HepG2 (cell line): ENCODE measurements around the gene DYNLT2B. TPM values are rescaled to one million over a fixed set of nuclear protein-coding genes. Genes with fewer than 3 reads are reported as not detected.

Experiments
- ATAC-seq: fragments of 200-7000 bp; cut with Tn5 transposase; 3 replicates; pipeline ENCODE4 v1.9.1; 2020; ENCODE audit warnings: mild to moderate bottlenecking, moderate library complexity
- BruUV-seq: library from RNA; stranded (reverse); fragments of 400-500 nt; replicated peaks from 2 replicates; lab custom pipeline; 2021; lab: Mats Ljungman, UMichigan
- CTCF ChIA-PET: fragments of 300-600 bp; formaldehyde crosslinking; extraction: SDS; loops from one replicate; lab custom pipeline; 2021; ENCODE audit warnings: low total read pairs, inconsistent platforms, low intra/inter-chr PET ratio; lab: Yijun Ruan, JAX
- POLR2A ChIA-PET: fragments of 350-600 bp; sonication (Branson Sonifier 250); formaldehyde crosslinking; loops from one replicate; lab custom pipeline; 2020; ENCODE audit warnings: antibody characterized with exemption, inconsistent platforms; lab: Yijun Ruan, JAX
- DNase-seq: peaks from one replicate; pipeline ENCODE4 v3.0.0-alpha.2; 2015; ENCODE audit warnings: low spot score
- FAIRE-seq: peaks from 3 replicates; lab custom pipeline; 2011; peaks lifted over from hg19 to GRCh38; lab: Jason Lieb, UNC
- H2AFZ ChIP-seq: one replicate; pipeline ENCODE4 v1.6.1; 2011; ENCODE audit warnings: low read length, inconsistent platforms
- H3K27ac ChIP-seq: fragments of 300-600 bp; 3 replicates; pipeline ENCODE4 v1.8.0; 2011; ENCODE audit warnings: mixed run types, mild to moderate bottlenecking, mixed read lengths, low read length, inconsistent platforms; ENCODE audit not compliant: insufficient read depth; ENCODE audit errors: extremely low read length
- H3K27me3 ChIP-seq, 2 experiments: fragments of 200-600 bp in 1 of 2; 2 replicates in 1 of 2; 3 replicates in 1 of 2; pipeline versions ENCODE4 v1.6.0 to v1.8.0; 2011; ENCODE audit warnings: low read length in 2 of 2, mild to moderate bottlenecking in 2 of 2, moderate library complexity in 2 of 2, inconsistent platforms in 1 of 2; ENCODE audit not compliant: insufficient read depth in 2 of 2, control insufficient read depth in 1 of 2
- H3K36me3 ChIP-seq, 2 experiments: fragments of 200-600 bp in 1 of 2; replicated peaks in 1 of 2; 2 replicates in 1 of 2; 3 replicates in 1 of 2; pipeline versions ENCODE4 v1.5.1 to v1.8.0; 2011; ENCODE audit warnings: low read length in 2 of 2, inconsistent platforms in 1 of 2; ENCODE audit not compliant: insufficient read depth in 2 of 2, control insufficient read depth in 1 of 2
- H3K4me1 ChIP-seq: 2 replicates; pipeline ENCODE4 v1.5.1; 2012; ENCODE audit warnings: low read length, inconsistent platforms; ENCODE audit not compliant: insufficient read depth
- H3K4me2 ChIP-seq: 2 replicates; pipeline ENCODE4 v1.6.0; 2011; ENCODE audit warnings: low read depth, low read length, inconsistent platforms
- H3K4me3 ChIP-seq, 3 experiments: fragments of 200-600 bp in 1 of 3; sonication (generic), shearing (Covaris generic) in 1 of 3; replicated peaks in 1 of 3; 2 replicates each; pipeline ENCODE4 v1.5.1; 2011 to 2016; ENCODE audit warnings: low read length in 3 of 3, inconsistent platforms in 2 of 3, low read depth in 2 of 3, mild to moderate bottlenecking in 2 of 3, control low read depth in 1 of 3, mixed read lengths in 1 of 3; ENCODE audit not compliant: insufficient read depth in 1 of 3
- H3K79me2 ChIP-seq: one replicate; pipeline ENCODE4 v1.6.1; 2011; ENCODE audit warnings: low read length, inconsistent platforms; ENCODE audit not compliant: insufficient read depth
- H3K9ac ChIP-seq: 2 replicates; pipeline ENCODE4 v1.6.0; 2011; ENCODE audit warnings: mild to moderate bottlenecking, low read depth, low read length, inconsistent platforms; ENCODE audit not compliant: insufficient read depth
- H3K9me3 ChIP-seq: 2 replicates; pipeline ENCODE4 v1.5.1; 2012; ENCODE audit warnings: mild to moderate bottlenecking, low read length
- H4K20me1 ChIP-seq: 2 replicates; pipeline ENCODE4 v1.6.0; 2011; ENCODE audit warnings: inconsistent platforms, mild to moderate bottlenecking, low read length, moderate library complexity; ENCODE audit not compliant: insufficient read depth
- GABPA ChIP-seq, 2 experiments: IDR thresholded peaks; 2 replicates each; pipeline ENCODE4 v1.6.1; 2011 to 2016; ENCODE audit warnings: low read depth in 2 of 2, low read length in 1 of 2, missing biosample characterization in 1 of 2, missing genetic modification characterization in 1 of 2
- POLR2AphosphoS2 ChIP-seq: IDR thresholded peaks from 2 replicates; pipeline ENCODE4 v1.6.1; 2011; ENCODE audit warnings: low read depth, low read length, improper control_type of control experiment
- RAD21 ChIP-seq: fragments of 450-650 bp; formaldehyde crosslinking; IDR thresholded peaks from 2 replicates; pipeline ENCODE4 v1.5.0; 2020; ENCODE audit warnings: mild to moderate bottlenecking
- SMC3 ChIP-seq: IDR thresholded peaks from 2 replicates; pipeline ENCODE4 v1.6.1; 2011; ENCODE audit warnings: low read length, improper control_type of control experiment
- STAG1 ChIP-seq: sonication (generic); formaldehyde crosslinking; IDR thresholded peaks from 2 replicates; pipeline ENCODE4 v1.4.0; 2020; ENCODE audit warnings: missing genetic modification reagents
- ZBTB38 ChIP-seq: sonication (generic); formaldehyde crosslinking; IDR thresholded peaks from 2 replicates; pipeline ENCODE4 v1.5.1; 2020; ENCODE audit warnings: mild to moderate bottlenecking, missing genetic modification reagents
- ZNF350 ChIP-seq: sonication (generic); formaldehyde crosslinking; IDR thresholded peaks from 2 replicates; pipeline ENCODE4 v1.4.0; 2020; ENCODE audit warnings: mild to moderate bottlenecking, low read depth, missing genetic modification reagents, borderline replicate concordance
- WGBS: methylation state at CpG from one replicate; pipeline ENCODE4 v1.1.6; 2017; ENCODE audit warnings: low lambda C conversion rate; 5-methylcytosine and 5-hydroxymethylcytosine counted together
- in situ Hi-C: cut with HindIII; loops from 2 replicates; pipeline ENCODE4 v1.10.0; 2017; ENCODE audit warnings: low pct_unique_long_range_greater_than_20kb; ENCODE audit not compliant: extremely low pct_ligation_motif_present
- intact Hi-C: fragments of 100-400 bp; cut with micrococcal nuclease; formaldehyde crosslinking; loops from one replicate; pipeline ENCODE4 v1.10.0; 2022; ENCODE audit not compliant: unreplicated experiment
- polyA plus RNA-seq, 8 experiments: library from polyadenylated mRNA; depleted of rRNA in 3 of 8; stranded (reverse) in 7 of 8; unstranded in 1 of 8; fragments of >200 nt; fragmentation: Illumina TruSeq in 4 of 8; extraction: Trizol in 4 of 8; gene quantifications; 2 replicates each; pipeline versions ENCODE4 v1.2.1 to v1.2.3, GENCODE V29; 2011 to 2016; ENCODE audit warnings: low read depth in 4 of 8, missing spikeins in 1 of 8, mixed read lengths in 1 of 8; ENCODE audit not compliant: insufficient read depth in 1 of 8
- total RNA-seq, 5 experiments: library from RNA; depleted of rRNA; stranded (reverse); fragments of >200 nt; fragmentation: Illumina TruSeq; extraction: Trizol; gene quantifications; 2 replicates each; pipeline ENCODE4 v1.2.3, GENCODE V29; 2016; ENCODE audit warnings: low read depth in 1 of 5
- TF ChIP-seq, protein P1 (sequence below): sonication (generic); formaldehyde crosslinking; IDR thresholded peaks from 2 replicates; pipeline ENCODE4 v1.5.0; 2020; ENCODE audit warnings: mild to moderate bottlenecking, missing genetic modification reagents
- TF ChIP-seq, protein P2 (sequence below): sonication (generic); formaldehyde crosslinking; IDR thresholded peaks from 2 replicates; pipeline ENCODE4 v1.4.0; 2020; ENCODE audit warnings: missing genetic modification reagents
- TF ChIP-seq, protein P3 (sequence below): IDR thresholded peaks from 2 replicates; pipeline ENCODE4 v1.6.1; 2016; ENCODE audit warnings: missing compliant biosample characterization, missing genetic modification reagents, borderline replicate concordance

Gene DYNLT2B
- total and polyA plus RNA-seq, 2 of the 13 experiments (the other 11 are each of a cell fraction or from before 2014, with no cell fraction given) = 4.0 to 7.0 TPM

GRCh38 chr3:196298521-196298920 is 19.5 kb downstream of the DYNLT2B start:
- FAIRE-seq = no peak
- CTCF ChIA-PET = no interaction called here
- no peak for ATAC-seq
- Histone ChIP-seq H3K9me3 (no peaks in the 10 kb centered on the region), H3K4me3 (no peak overlapping the region), H3K9ac (no peak overlapping the region), H3K4me1 (peaks cover 6% of the 10 kb centered on the region; the same call in 1 of the 2 replicates), H3K4me2 (no peak overlapping the region), H2AFZ (no peak overlapping the region), H3K36me3 (no peaks in the 10 kb centered on the region), H3K79me2 (no peaks in the 10 kb centered on the region), H3K27me3 (no peaks in the 10 kb centered on the region), H4K20me1 (no peaks in the 10 kb centered on the region), H3K27ac (no peak overlapping the region)
- no peak for DNase-seq
- TF ChIP-seq ZNF350 = no peak
- no TSS peak for BruUV-seq
- in situ Hi-C loops (no loop called here), intact Hi-C loops (no loop called here)
- WGBS = 94% methylated on average over 2 of the region's 2 CpGs
- POLR2A ChIA-PET = no interaction called here

DNA sequence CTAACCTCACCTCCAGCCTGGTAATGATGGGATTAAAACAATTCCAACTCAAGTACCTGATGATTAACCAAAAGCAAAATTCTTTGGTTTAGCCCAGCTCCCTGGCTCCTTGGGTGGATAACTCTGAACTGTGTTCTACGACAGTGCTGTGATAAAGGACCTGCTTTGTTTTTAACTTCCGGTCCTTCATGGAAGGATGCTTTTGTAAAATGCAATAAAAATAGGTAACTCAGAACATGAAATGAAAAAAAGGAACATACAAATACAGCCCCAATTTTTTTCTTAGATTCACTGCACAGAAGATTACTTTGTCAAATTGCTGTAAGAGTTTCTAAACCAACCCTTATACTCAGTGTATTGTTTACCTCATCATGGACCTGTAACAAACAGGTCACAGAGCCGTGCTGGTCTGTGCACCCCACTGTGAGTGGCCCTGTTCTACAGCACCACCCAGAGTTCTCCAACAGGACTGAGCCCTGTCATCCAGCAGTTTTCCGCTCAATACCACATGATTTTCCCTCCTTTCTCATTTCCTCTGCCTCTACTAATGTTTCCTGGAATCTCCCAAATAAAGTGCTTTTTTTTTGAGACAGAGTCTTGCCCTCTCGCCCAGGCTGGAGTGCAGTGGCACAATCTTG is 25.6 kb downstream of the DYNLT2B start:
- peak; percentile 74 for ATAC-seq
- CTCF ChIA-PET = interaction anchor here (0.9 kb wide), 1 partner anchor 39 kb away, joined by 6 read pairs; no protein-coding TSS in a partner anchor
- TF ChIP-seq, protein P1, sequence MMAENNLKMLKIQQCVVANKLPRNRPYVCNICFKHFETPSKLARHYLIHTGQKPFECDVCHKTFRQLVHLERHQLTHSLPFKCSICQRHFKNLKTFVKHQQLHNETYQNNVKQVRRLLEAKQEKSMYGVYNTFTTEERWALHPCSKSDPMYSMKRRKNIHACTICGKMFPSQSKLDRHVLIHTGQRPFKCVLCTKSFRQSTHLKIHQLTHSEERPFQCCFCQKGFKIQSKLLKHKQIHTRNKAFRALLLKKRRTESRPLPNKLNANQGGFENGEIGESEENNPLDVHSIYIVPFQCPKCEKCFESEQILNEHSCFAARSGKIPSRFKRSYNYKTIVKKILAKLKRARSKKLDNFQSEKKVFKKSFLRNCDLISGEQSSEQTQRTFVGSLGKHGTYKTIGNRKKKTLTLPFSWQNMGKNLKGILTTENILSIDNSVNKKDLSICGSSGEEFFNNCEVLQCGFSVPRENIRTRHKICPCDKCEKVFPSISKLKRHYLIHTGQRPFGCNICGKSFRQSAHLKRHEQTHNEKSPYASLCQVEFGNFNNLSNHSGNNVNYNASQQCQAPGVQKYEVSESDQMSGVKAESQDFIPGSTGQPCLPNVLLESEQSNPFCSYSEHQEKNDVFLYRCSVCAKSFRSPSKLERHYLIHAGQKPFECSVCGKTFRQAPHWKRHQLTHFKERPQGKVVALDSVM (CRISPR knock-in tag) = 0 out of 2 replicates have a peak, but pooled peaks have one; percentile 10
- TF ChIP-seq POLR2AphosphoS2 (no peak), SMC3 (peak; percentile 58; the same call in 1 of the 2 replicates), GABPA (IDR thresholded peaks at IDR 0.05; ENCODE audit: low read depth, low read length) (no peak), GABPA (CRISPR knock-in tag; IDR thresholded peaks at IDR 0.05; ENCODE audit: low read depth) (peak; percentile 25; the same call in 1 of the 2 replicates), ZBTB38 (CRISPR knock-in tag) (no peak), STAG1 (CRISPR knock-in tag) (peak; percentile 68), RAD21 (CRISPR knock-in tag) (peak; percentile 60; the same call in 1 of the 2 replicates)
- TF ChIP-seq, protein P2, sequence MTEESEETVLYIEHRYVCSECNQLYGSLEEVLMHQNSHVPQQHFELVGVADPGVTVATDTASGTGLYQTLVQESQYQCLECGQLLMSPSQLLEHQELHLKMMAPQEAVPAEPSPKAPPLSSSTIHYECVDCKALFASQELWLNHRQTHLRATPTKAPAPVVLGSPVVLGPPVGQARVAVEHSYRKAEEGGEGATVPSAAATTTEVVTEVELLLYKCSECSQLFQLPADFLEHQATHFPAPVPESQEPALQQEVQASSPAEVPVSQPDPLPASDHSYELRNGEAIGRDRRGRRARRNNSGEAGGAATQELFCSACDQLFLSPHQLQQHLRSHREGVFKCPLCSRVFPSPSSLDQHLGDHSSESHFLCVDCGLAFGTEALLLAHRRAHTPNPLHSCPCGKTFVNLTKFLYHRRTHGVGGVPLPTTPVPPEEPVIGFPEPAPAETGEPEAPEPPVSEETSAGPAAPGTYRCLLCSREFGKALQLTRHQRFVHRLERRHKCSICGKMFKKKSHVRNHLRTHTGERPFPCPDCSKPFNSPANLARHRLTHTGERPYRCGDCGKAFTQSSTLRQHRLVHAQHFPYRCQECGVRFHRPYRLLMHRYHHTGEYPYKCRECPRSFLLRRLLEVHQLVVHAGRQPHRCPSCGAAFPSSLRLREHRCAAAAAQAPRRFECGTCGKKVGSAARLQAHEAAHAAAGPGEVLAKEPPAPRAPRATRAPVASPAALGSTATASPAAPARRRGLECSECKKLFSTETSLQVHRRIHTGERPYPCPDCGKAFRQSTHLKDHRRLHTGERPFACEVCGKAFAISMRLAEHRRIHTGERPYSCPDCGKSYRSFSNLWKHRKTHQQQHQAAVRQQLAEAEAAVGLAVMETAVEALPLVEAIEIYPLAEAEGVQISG (CRISPR knock-in tag) = peak; percentile 47; the same call in 1 of the 2 replicates
- TF ChIP-seq, protein P3, sequence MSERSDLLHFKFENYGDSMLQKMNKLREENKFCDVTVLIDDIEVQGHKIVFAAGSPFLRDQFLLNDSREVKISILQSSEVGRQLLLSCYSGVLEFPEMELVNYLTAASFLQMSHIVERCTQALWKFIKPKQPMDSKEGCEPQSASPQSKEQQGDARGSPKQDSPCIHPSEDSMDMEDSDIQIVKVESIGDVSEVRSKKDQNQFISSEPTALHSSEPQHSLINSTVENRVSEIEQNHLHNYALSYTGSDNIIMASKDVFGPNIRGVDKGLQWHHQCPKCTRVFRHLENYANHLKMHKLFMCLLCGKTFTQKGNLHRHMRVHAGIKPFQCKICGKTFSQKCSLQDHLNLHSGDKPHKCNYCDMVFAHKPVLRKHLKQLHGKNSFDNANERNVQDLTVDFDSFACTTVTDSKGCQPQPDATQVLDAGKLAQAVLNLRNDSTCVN = no peak

More for the DNA sequence above, 25.6 kb downstream of the DYNLT2B start:
- no peak overlapping the region for H3K9ac ChIP-seq
- no TSS peak for BruUV-seq
- H3K36me3 ChIP-seq = no peaks in the 10 kb centered on the region
- no peaks in the 10 kb centered on the region for H3K9me3 ChIP-seq
- no peaks in the 10 kb centered on the region for H4K20me1 ChIP-seq
- WGBS = 40% methylated on average over 5 of the region's 5 CpGs
- H3K79me2 ChIP-seq = no peaks in the 10 kb centered on the region
- no peak overlapping the region for H3K4me3 ChIP-seq
- DNase-seq = peak; percentile 27
- no peak overlapping the region for H3K27ac ChIP-seq
- no peak overlapping the region for H3K4me2 ChIP-seq
- no peak for FAIRE-seq
- no peaks in the 10 kb centered on the region; a peak in 2 of 5 replicates for H3K27me3 ChIP-seq
- H3K4me1 ChIP-seq = peaks cover 13% of the 10 kb centered on the region
- POLR2A ChIA-PET = no interaction called here
- intact Hi-C loops = loop anchor here (2.0 kb wide), 1 partner anchor 38 kb away; no protein-coding TSS in a partner anchor
- in situ Hi-C loops = no loop called here
- H2AFZ ChIP-seq = no peak overlapping the region
